ENCODE results near the gene SDK2. TPM values are rescaled to one million over a fixed set of nuclear protein-coding genes. Genes with fewer than 3 reads are reported as not detected.

The SDK2 gene
- polyA plus RNA-seq, 1 experiment: 0.04 TPM

DNA sequence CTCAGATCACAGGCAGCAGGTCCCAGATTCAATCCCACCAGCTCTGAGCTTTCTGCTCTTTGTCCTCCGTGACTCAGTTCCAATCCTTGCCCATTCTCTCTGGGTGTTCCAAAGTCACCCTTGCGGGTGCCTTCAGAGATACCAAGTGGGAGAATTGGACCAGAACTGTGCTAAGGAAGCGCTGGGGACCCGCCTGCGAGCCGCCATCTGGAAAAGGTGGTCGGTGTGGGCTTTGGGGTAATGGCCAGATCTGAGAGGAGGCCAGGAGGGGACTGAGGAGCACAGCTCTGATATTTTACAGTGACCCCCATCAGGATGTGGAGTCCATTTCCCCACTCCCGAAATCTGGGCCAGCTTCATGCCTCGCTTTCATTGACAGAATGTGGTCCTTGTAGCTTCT, 152.6 kb downstream of the SDK2 start:
- H3K36me3 ChIP-seq (ENCODE audit: control insufficient read depth, insufficient read depth, low read length): no peaks in the 10 kb centered on the region
- ChIA-PET POLR2A (no interaction called here), CTCF (interaction anchor here (0.6 to 0.7 kb wide), 2 partner anchors 9 to 13 kb away, joined by 3 read pairs; no protein-coding TSS in a partner anchor)
- H3K4me3 ChIP-seq (ENCODE audit: low read depth, low read length): no peak overlapping the region
- H3K27me3 ChIP-seq (ENCODE audit: control insufficient read depth, insufficient read depth, low read length): no peaks in the 10 kb centered on the region
- TF ChIP-seq, protein P1, sequence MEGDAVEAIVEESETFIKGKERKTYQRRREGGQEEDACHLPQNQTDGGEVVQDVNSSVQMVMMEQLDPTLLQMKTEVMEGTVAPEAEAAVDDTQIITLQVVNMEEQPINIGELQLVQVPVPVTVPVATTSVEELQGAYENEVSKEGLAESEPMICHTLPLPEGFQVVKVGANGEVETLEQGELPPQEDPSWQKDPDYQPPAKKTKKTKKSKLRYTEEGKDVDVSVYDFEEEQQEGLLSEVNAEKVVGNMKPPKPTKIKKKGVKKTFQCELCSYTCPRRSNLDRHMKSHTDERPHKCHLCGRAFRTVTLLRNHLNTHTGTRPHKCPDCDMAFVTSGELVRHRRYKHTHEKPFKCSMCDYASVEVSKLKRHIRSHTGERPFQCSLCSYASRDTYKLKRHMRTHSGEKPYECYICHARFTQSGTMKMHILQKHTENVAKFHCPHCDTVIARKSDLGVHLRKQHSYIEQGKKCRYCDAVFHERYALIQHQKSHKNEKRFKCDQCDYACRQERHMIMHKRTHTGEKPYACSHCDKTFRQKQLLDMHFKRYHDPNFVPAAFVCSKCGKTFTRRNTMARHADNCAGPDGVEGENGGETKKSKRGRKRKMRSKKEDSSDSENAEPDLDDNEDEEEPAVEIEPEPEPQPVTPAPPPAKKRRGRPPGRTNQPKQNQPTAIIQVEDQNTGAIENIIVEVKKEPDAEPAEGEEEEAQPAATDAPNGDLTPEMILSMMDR (IDR thresholded peaks at IDR 0.05; ENCODE audit: insufficient read depth, low read depth, low read length): no peak
- no peak for DNase-seq (ENCODE audit: low read depth)

DNA sequence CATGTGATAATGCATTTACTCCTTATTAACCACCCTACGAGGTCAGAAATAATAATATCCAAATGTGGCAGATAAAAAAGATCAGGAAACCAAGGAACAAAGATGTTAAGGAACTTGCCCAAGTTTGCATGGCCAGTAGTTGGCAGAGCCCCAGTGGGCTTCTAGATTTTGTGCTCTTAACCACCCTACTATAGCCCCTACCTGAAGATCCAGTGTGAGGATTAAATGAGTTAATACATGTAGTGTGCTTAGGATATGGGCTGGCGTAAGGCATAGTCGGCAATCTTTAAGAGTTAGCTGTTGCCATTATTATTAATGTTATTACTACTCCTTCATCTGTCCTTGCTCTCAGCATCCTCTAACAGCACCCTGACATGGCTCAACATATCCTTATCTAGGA, 153.4 kb downstream of the SDK2 start:
- no peak overlapping the region for H3K4me3 ChIP-seq (ENCODE audit: low read depth, low read length)
- H3K36me3 ChIP-seq (ENCODE audit: control insufficient read depth, insufficient read depth, low read length): no peaks in the 10 kb centered on the region
- TF ChIP-seq, protein P1 (IDR thresholded peaks at IDR 0.05; ENCODE audit: insufficient read depth, low read depth, low read length): no peak
- no peaks in the 10 kb centered on the region for H3K27me3 ChIP-seq (ENCODE audit: control insufficient read depth, insufficient read depth, low read length)
- CTCF ChIA-PET: interaction anchor here (0.6 kb wide), 1 partner anchor 9 kb away, joined by 3 read pairs; no protein-coding TSS in a partner anchor
- no peak for DNase-seq (ENCODE audit: low read depth)
- POLR2A ChIA-PET: interaction anchor here (0.6 kb wide), 2 partner anchors 45 to 251 kb away, joined by 5 to 9 read pairs; no protein-coding TSS in a partner anchor

DNA sequence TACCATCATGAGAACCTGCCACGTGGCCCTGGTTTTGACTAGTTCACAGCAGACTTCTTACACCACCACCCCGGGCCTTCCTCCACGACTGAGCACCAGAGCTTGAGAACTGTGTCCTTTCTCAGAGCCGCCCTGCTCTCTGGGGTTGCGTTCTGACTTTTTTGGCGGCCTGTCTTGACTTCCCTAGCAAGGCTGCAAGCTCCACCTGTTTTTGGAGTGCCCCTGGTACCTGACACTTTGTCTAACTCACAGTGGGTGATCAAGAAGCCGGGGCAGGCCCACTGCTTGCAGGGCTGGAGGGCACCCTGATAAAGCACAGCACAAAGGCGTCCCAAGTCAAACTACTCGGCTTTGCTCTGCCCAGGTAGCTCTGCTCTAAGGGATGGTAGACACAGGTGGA, 154.3 kb downstream of the SDK2 start:
- no peaks in the 10 kb centered on the region for H3K27me3 ChIP-seq (ENCODE audit: control insufficient read depth, insufficient read depth, low read length)
- CTCF ChIA-PET: no interaction called here
- no peaks in the 10 kb centered on the region for H3K36me3 ChIP-seq (ENCODE audit: control insufficient read depth, insufficient read depth, low read length)
- TF ChIP-seq, protein P1 (IDR thresholded peaks at IDR 0.05; ENCODE audit: insufficient read depth, low read depth, low read length): no peak
- POLR2A ChIA-PET: no interaction called here
- no peak overlapping the region for H3K4me3 ChIP-seq (ENCODE audit: low read depth, low read length)
- DNase-seq (ENCODE audit: low read depth): no peak

DNA sequence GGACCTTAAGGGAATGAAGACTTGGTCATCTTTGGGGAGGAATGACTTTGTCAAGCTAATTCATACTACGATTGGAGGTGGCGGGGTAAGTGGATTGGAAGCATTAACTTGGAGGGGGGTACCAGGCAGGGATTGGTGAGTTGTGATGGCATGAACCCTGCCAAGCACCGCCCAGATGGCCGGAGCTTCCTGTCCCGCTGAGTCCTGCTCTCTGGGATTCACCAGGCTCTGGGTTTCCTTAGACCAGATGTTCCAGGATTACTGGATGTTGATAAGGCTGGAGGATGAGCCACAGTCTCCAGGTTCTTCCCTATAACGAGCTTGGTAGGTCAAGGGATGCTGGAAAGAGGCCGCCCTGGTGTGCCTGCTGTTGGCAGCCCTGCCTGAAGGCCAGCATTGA, 154.9 kb downstream of the SDK2 start:
- TF ChIP-seq, protein P1 (IDR thresholded peaks at IDR 0.05; ENCODE audit: insufficient read depth, low read depth, low read length): no peak
- no peak for DNase-seq (ENCODE audit: low read depth)
- ChIA-PET CTCF (no interaction called here), POLR2A (no interaction called here)
- no peaks in the 10 kb centered on the region for H3K36me3 ChIP-seq (ENCODE audit: control insufficient read depth, insufficient read depth, low read length)
- H3K4me3 ChIP-seq (ENCODE audit: low read depth, low read length): no peak overlapping the region
- H3K27me3 ChIP-seq (ENCODE audit: control insufficient read depth, insufficient read depth, low read length): no peaks in the 10 kb centered on the region

DNA sequence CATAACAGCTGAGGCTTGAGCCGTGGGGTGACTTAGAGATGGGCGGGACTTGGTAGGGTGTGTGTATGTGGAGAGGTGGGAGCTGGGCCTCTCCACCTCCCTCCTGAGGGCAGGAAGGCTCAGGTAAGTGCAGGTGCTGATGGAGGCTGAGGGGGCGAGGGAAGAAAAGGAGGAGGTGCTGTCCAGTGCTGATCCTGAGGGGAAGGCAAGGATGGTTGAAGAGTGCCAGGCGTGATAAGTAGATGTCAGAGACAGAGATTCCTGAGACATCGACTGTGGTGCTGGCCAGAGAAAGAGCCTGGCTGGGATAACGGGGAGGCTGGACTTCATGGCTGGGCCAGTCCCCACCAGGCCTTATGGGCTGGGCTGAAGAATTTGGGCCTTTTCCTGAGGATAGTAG, 159.1 kb downstream of the SDK2 start:
- DNase-seq (ENCODE audit: low read depth): no peak
- H3K36me3 ChIP-seq (ENCODE audit: control insufficient read depth, insufficient read depth, low read length): no peaks in the 10 kb centered on the region
- ChIA-PET CTCF (no interaction called here), POLR2A (no interaction called here)
- H3K27me3 ChIP-seq (ENCODE audit: control insufficient read depth, insufficient read depth, low read length): no peaks in the 10 kb centered on the region
- TF ChIP-seq, protein P1 (IDR thresholded peaks at IDR 0.05; ENCODE audit: insufficient read depth, low read depth, low read length): no peak
- H3K4me3 ChIP-seq (ENCODE audit: low read depth, low read length): no peak overlapping the region
